GM13976 (cell line): ENCODE data around the gene SLC46A1.

ENCODE experiments used
- DNase-seq: peaks from one replicate; pipeline ENCODE4 v3.0.0; 2012; ENCODE audit warnings: low spot score
- in situ Hi-C: fragments of 300-500 bp; cut with MboI; formaldehyde crosslinking; loops from one replicate; pipeline ENCODE4 v1.12.0; 2022; ENCODE audit warnings: low sequenced_read_pairs, mixed read lengths, inconsistent platforms; ENCODE audit not compliant: unreplicated experiment
- TF ChIP-seq, protein P1 (sequence below): IDR thresholded peaks from 2 replicates; pipeline ENCODE4 v1.5.1; 2012; ENCODE audit warnings: borderline replicate concordance, mild to moderate bottlenecking; ENCODE audit not compliant: insufficient read depth; ENCODE audit errors: extremely low read depth, missing control alignments, control extremely low read depth

Gene SLC46A1

DNA sequence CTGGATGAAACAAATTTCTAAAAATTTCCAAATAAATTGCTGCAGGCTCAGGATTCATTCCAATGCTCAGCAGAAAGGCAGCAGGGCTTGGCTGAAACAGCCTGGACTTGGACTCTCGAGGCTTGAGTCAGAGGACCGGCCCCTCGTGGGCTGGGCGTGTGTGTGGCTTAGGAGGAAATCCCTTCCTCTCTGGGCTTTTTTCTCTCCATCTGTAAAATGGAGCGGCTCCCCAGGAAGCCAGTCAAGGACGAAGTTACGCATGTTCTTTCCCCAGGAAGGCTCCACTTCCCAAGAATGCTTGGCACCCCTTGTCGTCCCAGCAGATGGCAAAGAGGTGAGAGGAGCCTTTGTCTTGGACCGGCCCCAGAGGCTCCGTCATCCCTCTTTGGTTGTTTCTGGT lies 13.5 kb downstream of the SLC46A1 start:
- TF ChIP-seq, protein P1, sequence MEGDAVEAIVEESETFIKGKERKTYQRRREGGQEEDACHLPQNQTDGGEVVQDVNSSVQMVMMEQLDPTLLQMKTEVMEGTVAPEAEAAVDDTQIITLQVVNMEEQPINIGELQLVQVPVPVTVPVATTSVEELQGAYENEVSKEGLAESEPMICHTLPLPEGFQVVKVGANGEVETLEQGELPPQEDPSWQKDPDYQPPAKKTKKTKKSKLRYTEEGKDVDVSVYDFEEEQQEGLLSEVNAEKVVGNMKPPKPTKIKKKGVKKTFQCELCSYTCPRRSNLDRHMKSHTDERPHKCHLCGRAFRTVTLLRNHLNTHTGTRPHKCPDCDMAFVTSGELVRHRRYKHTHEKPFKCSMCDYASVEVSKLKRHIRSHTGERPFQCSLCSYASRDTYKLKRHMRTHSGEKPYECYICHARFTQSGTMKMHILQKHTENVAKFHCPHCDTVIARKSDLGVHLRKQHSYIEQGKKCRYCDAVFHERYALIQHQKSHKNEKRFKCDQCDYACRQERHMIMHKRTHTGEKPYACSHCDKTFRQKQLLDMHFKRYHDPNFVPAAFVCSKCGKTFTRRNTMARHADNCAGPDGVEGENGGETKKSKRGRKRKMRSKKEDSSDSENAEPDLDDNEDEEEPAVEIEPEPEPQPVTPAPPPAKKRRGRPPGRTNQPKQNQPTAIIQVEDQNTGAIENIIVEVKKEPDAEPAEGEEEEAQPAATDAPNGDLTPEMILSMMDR: no peak
- no peak for DNase-seq
- in situ Hi-C loops: no loop called here

DNA sequence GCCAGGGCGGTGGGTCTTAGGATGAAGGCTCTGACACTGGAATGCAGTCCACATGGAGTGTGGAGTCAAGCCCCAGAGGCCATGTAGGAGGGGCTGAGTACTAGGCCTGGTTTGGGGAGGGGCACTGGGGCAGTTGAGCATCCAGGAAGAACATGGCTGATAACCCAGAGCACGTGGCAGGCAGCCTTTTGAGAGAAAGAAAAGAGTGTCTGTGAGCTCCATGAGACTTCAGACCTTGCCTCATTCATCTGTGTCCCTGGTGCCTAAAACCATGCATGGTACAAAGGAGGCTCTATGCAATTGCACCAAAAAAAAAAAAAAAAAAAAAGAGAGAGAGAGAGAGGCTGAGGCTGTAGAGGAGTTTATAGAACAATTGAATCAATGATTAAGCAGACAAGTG lies 14.6 kb downstream of the SLC46A1 start:
- DNase-seq: no peak
- in situ Hi-C loops: no loop called here
- TF ChIP-seq, protein P1: no peak

DNA sequence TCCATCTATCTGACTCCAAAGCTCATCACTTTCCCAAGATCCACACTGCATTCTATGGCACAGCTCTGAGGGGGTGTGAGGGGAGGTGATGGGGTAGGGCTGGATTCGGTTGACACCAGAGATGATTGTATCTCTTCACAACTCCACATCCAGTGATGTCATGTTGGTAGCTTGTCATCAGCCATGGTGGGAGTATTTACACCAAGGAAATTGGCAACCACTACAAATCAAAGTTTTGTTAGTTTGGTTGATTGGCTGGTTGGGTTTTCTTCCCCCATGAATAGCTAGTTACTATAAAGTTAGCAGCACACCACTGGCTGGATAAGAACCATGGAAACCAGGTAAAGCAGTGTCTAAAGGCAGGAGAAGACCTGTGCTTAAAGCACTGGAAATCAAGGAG lies 15.0 kb downstream of the SLC46A1 start:
- in situ Hi-C loops: no loop called here
- TF ChIP-seq, protein P1: no peak
- DNase-seq: no peak

DNA sequence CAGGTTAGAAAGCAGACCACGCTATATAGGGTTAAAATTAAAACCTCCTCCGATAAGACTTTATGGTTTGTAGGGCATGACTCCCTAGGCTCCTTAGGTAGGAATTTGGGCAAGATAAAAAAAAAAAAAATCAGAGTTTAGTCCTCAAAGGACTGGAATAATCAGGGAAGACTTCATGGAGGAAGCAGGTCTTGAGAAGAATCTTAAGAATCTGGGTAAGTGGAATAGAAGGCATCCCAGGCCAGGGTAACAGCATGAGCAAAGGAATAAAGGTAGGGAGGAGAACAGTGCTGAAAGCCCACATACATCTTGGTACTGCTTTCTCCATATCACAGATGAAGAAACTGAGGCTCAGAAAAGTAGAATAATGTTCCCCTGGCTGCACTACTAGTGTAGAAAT lies 15.4 kb downstream of the SLC46A1 start:
- in situ Hi-C loops: no loop called here
- TF ChIP-seq, protein P1: no peak
- DNase-seq: no peak

DNA sequence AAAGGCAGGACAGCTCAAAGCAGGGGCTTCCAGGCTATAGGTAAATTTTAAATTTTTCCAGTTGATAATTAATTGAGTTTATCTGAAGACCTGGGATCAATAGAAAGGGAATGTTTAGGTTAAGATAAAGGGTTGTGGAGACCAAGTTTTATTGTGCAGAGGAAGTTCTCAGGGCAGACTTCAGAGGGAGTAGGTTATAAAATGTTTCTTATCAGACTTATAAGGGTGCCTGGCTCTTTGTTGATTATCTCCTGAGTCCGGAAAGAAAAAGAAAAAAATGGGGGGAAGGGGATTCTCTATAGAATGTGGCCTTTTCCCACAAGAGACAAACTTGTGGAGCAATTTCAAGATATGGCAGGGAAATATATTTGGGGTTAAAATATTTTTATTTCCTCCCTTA lies 15.9 kb downstream of the SLC46A1 start:
- TF ChIP-seq, protein P1: no peak
- in situ Hi-C loops: no loop called here
- no peak for DNase-seq

DNA sequence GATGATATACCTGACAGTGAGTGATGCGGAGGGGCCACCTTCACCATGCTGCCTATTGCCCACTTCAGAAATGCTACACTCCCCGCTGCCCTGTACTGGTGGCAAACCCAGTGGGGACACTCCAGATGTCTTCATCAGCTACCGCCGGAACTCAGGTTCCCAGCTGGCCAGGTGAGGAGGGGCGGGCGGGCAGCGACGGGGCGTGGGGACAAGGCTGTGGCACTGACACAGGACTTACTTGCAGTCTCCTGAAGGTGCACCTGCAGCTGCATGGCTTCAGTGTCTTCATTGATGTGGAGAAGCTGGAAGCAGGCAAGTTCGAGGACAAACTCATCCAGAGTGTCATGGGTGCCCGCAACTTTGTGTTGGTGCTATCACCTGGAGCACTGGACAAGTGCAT lies 17.9 kb downstream of the SLC46A1 start:
- TF ChIP-seq, protein P1: no peak
- no peak for DNase-seq
- in situ Hi-C loops: no loop called here

DNA sequence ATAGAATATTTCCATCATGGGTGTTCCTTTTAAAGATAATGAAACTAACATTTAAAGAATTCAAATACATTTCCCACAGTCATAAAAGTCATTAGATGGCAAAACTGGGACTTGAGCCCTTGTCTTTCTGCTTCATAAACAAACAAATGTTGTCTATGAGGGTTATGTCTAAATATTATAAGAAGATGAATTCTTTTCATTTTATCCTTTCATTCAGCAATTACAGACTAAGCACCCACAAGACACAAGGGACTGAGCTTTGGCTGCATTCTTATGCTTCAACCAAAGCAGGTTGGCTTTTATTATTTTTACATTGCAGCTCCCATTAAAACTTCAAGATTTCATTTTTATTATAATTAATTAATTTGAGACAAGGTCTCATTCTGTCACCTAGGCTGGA lies 19.6 kb downstream of the SLC46A1 start:
- TF ChIP-seq, protein P1: no peak
- in situ Hi-C loops: no loop called here
- DNase-seq: no peak
